Uterus (tissue), 2 donors: Measurements from ENCODE around the gene AASS.

Source experiments
- POLR2A ChIP-seq, 2 donors: fragments of 450-650 bp; IDR thresholded peaks; one replicate each; pipeline ENCODE4 v1.6.1; 2016; ENCODE audit warnings: antibody characterized with exemption in 2 of 2, mild to moderate bottlenecking in 1 of 2, moderate library complexity in 1 of 2
- TF ChIP-seq, protein P1 (sequence below), 4 experiments: fragments of 200-600 bp in 2 of 4; fragments of 450-650 bp in 2 of 4; sonication (generic) in 2 of 4; IDR thresholded peaks; one replicate each; pipeline ENCODE4 v1.5.1; 2016 to 2019; ENCODE audit warnings: antibody characterized with exemption in 4 of 4, mild to moderate bottlenecking in 2 of 4, moderate library complexity in 1 of 4

DNA sequence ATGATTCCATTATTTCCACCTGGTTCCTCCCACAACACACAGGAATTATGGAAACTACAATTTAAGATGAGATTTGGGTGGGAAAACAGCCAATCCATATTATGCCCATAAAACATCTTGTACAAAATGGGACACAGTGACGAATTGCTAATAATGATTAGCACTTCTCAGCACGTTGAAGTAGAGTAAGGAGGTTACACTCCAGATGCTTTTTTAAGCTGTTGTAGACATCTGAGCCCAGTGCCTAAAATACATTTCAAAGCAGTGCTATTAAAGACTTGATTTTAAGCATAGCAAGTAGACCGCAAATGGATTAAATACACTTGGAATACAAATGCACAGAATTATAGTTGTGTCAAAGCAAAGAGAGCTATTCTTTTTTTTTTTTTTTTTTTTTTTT lies 105.9 kb downstream of the AASS start:
- TF ChIP-seq, protein P1, sequence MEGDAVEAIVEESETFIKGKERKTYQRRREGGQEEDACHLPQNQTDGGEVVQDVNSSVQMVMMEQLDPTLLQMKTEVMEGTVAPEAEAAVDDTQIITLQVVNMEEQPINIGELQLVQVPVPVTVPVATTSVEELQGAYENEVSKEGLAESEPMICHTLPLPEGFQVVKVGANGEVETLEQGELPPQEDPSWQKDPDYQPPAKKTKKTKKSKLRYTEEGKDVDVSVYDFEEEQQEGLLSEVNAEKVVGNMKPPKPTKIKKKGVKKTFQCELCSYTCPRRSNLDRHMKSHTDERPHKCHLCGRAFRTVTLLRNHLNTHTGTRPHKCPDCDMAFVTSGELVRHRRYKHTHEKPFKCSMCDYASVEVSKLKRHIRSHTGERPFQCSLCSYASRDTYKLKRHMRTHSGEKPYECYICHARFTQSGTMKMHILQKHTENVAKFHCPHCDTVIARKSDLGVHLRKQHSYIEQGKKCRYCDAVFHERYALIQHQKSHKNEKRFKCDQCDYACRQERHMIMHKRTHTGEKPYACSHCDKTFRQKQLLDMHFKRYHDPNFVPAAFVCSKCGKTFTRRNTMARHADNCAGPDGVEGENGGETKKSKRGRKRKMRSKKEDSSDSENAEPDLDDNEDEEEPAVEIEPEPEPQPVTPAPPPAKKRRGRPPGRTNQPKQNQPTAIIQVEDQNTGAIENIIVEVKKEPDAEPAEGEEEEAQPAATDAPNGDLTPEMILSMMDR (IDR thresholded peaks at IDR 0.05): no peak
- no peak for TF ChIP-seq POLR2A (IDR thresholded peaks at IDR 0.05)
